IPS-15b (cell line): ENCODE data around the gene WWP2.
"Not testable (repeated sequence)": the region's sequence is repeated elsewhere in the genome, so short reads cannot be mapped to it uniquely, and the experiment has no call there.

Experiments
- H3K27me3 ChIP-seq: one replicate; pipeline ENCODE4 v1.6.1; 2013; ENCODE audit warnings: low read length; ENCODE audit not compliant: control insufficient read depth, insufficient read depth
- H3K36me3 ChIP-seq: one replicate; pipeline ENCODE4 v1.6.1; 2013; ENCODE audit warnings: low read length; ENCODE audit not compliant: control insufficient read depth, insufficient read depth
- H3K4me1 ChIP-seq: one replicate; pipeline ENCODE4 v1.6.1; 2013; ENCODE audit warnings: mild to moderate bottlenecking, low read length; ENCODE audit not compliant: control insufficient read depth, insufficient read depth
- H3K4me3 ChIP-seq: one replicate; pipeline ENCODE4 v1.5.1; 2013; ENCODE audit warnings: low read depth, low read length
- H3K9ac ChIP-seq: one replicate; pipeline ENCODE4 v1.6.1; 2013; ENCODE audit warnings: low read depth, mild to moderate bottlenecking, low read length
- H3K9me3 ChIP-seq: one replicate; pipeline ENCODE4 v1.6.1; 2013; ENCODE audit warnings: mild to moderate bottlenecking, low read length; ENCODE audit not compliant: control insufficient read depth, insufficient read depth

The WWP2 gene

DNA sequence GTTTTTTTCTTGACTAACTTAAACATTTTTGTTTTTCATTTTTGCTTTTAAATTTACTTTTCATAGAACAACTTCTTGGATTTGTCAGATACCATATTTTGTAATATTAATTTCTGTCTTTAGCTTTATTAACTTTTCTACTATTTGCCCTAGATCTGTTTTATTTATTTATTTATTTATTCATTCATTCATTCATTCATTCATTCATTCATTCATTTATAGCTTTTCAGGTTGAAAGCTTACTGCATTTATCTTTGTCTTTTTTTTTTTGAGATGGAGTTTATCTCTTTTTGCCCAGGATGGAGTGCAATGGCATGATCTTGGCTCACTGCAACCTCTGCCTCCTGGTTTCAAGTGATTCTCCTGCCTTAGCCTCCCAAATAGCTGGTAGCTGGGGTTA, 44.6 kb downstream of the WWP2 start:
- not testable (repeated sequence) for H3K36me3 ChIP-seq, H3K4me3 ChIP-seq, H3K27me3 ChIP-seq, H3K9ac ChIP-seq, H3K9me3 ChIP-seq, H3K4me1 ChIP-seq

DNA sequence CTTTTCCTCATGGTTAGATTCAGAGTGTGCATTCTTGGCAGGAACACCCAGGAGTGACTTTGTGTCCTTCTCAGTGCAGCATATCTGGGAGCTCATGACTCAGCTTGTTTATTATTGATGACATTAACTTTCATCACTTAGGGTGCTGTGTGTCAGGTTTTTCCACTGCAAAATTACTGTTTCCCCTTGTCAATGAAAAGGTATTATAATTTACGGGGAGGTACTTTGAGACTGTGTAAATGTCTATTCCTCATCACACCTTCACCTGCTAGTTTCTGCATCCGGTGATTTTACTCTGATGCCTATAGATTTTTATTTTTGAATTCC, 50.5 kb downstream of the WWP2 start:
- no peak overlapping the region for H3K4me3 ChIP-seq
- H3K36me3 ChIP-seq = no peaks in the 10 kb centered on the region
- no peaks in the 10 kb centered on the region for H3K9me3 ChIP-seq
- no peaks in the 10 kb centered on the region for H3K27me3 ChIP-seq
- no peaks in the 10 kb centered on the region for H3K4me1 ChIP-seq
- H3K9ac ChIP-seq = no peak overlapping the region

DNA sequence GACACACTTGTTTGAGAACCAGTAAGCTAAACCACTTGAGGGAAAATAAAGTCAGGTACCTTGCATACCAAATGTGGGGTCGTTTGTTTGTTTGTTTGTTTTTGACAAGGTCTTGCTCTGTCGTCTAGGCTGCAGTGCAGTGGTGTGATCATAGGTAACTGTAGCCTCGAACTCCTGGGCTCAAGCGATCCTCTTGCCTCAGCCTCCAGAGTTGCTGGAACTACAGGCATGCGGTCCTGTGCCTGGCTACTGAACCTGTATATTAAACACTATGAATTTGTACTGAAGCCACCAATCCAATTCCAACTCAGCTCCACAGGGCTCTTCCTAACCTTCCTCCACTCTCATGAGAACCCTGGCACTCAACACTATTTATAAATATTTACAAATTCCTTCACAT, 51.9 kb downstream of the WWP2 start:
- H3K4me3 ChIP-seq = no peak overlapping the region
- no peaks in the 10 kb centered on the region for H3K27me3 ChIP-seq
- no peaks in the 10 kb centered on the region for H3K9me3 ChIP-seq
- no peak overlapping the region for H3K9ac ChIP-seq
- H3K36me3 ChIP-seq = no peaks in the 10 kb centered on the region
- peaks cover 4% of the 10 kb centered on the region for H3K4me1 ChIP-seq

- H3K27me3 ChIP-seq = no peaks in the 10 kb centered on the region
- peaks cover 4% of the 10 kb centered on the region for H3K4me1 ChIP-seq
- no peak overlapping the region for H3K9ac ChIP-seq
- no peaks in the 10 kb centered on the region for H3K36me3 ChIP-seq
- no peak overlapping the region for H3K4me3 ChIP-seq
- H3K9me3 ChIP-seq = no peaks in the 10 kb centered on the region
Observed at GRCh38 chr16:69814561-69814960, 52.4 kb downstream of the WWP2 start.

DNA sequence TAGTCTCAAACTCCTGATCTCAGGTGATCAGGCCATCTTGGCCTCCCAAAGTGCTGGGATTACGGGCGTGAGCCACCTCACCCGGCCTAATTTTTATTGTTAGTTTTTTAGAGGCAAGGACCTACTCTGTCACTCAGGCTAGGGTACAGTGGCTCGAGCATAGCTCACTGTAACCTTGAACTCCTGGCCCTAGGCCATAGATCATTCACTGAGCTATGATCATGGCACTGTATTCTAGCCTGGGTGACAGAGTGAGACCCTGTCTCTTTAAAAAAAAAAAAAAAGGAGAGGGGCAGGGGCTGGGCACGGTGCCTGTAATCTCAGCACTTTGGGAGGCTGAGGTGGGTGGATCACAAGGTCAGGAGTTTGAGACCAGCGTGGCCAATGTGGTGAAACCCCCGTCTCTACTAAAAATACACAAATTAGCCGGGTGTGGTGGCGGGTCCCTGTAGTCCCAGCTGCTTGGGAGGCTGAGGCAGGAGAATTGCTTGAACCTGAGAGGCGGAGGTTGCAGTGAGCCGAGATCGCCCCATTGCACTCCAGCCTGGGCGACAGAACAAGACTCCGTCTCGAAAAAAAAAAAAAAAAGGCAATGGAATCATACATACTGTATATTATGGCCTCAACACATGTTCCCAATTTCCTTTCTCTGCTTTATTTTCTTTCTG, 53.2 kb downstream of the WWP2 start:
- not testable (repeated sequence) for H3K36me3 ChIP-seq, H3K27me3 ChIP-seq, H3K9me3 ChIP-seq, H3K9ac ChIP-seq, H3K4me1 ChIP-seq, H3K4me3 ChIP-seq

GRCh38 chr16:69816996-69817395, 54.9 kb downstream of the WWP2 start:
- no peaks in the 10 kb centered on the region for H3K9me3 ChIP-seq
- H3K27me3 ChIP-seq = no peaks in the 10 kb centered on the region
- no peak overlapping the region for H3K4me3 ChIP-seq
- H3K4me1 ChIP-seq = peaks cover 4% of the 10 kb centered on the region
- no peak overlapping the region for H3K9ac ChIP-seq
- peaks cover 4% of the 10 kb centered on the region for H3K36me3 ChIP-seq

DNA sequence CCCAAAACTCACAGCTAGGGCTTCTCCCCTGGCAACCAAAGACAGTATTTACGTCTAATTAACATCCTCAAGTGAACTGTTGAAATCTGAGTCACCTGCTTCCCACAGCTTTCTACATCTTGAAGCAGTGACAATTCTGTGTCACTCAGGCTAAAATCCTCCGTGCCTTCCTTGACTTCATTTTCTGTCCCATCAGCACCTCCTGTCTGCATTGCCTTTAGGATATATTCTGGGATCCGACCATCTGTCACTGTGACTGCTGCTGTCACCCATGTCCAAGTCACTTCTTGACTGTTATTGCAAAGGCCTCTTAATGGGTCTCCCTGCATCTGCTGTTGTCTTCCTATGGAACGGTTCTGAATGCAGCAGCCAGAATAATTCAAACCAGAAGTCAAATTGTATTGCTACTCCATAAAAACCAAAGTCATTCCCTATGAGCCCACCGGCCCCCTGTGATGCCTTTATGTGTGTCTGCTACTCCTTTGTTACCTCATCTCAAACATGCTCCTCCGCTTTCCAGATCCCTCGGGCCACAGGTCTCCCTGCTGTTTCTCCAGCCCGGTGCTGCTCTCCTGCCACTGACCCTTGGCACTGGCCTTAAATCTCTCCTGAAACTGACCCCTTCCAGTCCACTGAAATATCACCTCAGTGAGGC, 56.9 kb downstream of the WWP2 start:
- Histone ChIP-seq H3K4me3 (no peak overlapping the region), H3K27me3 (no peaks in the 10 kb centered on the region), H3K9me3 (no peaks in the 10 kb centered on the region), H3K9ac (no peak overlapping the region), H3K4me1 (peaks cover 4% of the 10 kb centered on the region), H3K36me3 (peaks cover 4% of the 10 kb centered on the region)

GRCh38 chr16:69820926-69821541, 58.9 kb downstream of the WWP2 start:
- Histone ChIP-seq H3K9me3 (no peaks in the 10 kb centered on the region), H3K4me1 (peaks cover 4% of the 10 kb centered on the region), H3K9ac (no peak overlapping the region), H3K4me3 (no peak overlapping the region), H3K36me3 (peaks cover 4% of the 10 kb centered on the region), H3K27me3 (no peaks in the 10 kb centered on the region)

DNA sequence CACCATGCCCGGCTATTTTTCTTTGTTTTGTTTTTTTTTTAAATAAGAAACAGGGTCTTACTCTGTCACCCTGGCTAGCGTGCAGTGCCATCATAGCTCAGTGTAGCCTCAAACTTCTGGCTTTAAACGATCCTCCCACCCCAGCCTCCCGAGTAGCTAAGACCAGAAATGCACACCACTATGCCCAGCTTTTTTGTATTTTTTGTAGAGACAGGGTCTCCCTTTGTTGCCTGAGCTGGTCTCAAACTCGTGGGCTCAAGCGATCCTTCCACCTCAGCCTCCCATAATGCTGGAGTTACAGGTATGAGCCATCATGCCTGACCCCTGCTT, 59.7 kb downstream of the WWP2 start:
- peaks cover 4% of the 10 kb centered on the region for H3K36me3 ChIP-seq
- no peaks in the 10 kb centered on the region for H3K9me3 ChIP-seq
- no peaks in the 10 kb centered on the region for H3K27me3 ChIP-seq
- H3K4me3 ChIP-seq = no peak overlapping the region
- peaks cover 4% of the 10 kb centered on the region for H3K4me1 ChIP-seq
- no peak overlapping the region for H3K9ac ChIP-seq

GRCh38 chr16:69822174-69822935, 60.2 kb downstream of the WWP2 start:
- Histone ChIP-seq H3K9ac (no peak overlapping the region), H3K9me3 (no peaks in the 10 kb centered on the region), H3K27me3 (no peaks in the 10 kb centered on the region), H3K36me3 (peaks cover 4% of the 10 kb centered on the region), H3K4me1 (peaks cover 4% of the 10 kb centered on the region), H3K4me3 (no peak overlapping the region)

GRCh38 chr16:69823831-69824563, 61.9 kb downstream of the WWP2 start:
- Histone ChIP-seq H3K27me3 (no peaks in the 10 kb centered on the region), H3K9ac (no peak overlapping the region), H3K9me3 (no peaks in the 10 kb centered on the region), H3K4me3 (no peak overlapping the region), H3K36me3 (peaks cover 4% of the 10 kb centered on the region), H3K4me1 (peaks cover 2% of the 10 kb centered on the region)
